SU-DHL-6 (cell line): ENCODE measurements around the gene SAV1.
"Not testable (repeated sequence)": the region's sequence is repeated elsewhere in the genome, so short reads cannot be mapped to it uniquely, and the experiment has no call there.

Experiments used
- EZH2phosphoT487 ChIP-seq: fragments of 200-600 bp; sonication (generic), shearing (Covaris generic); conservative IDR thresholded peaks from 2 replicates; pipeline ENCODE4 v1.6.1; 2018; ENCODE audit warnings: mild to moderate bottlenecking, antibody characterized with exemption, low read length, moderate library complexity, mixed read lengths
- TF ChIP-seq, protein P1 (sequence below): fragments of 200-600 bp; sonication (generic); IDR thresholded peaks from one replicate; pipeline ENCODE4 v1.5.1; 2017; ENCODE audit warnings: antibody characterized with exemption, mild to moderate bottlenecking, low read length, moderate library complexity; ENCODE audit not compliant: insufficient read depth, poor library complexity, severe bottlenecking

DNA sequence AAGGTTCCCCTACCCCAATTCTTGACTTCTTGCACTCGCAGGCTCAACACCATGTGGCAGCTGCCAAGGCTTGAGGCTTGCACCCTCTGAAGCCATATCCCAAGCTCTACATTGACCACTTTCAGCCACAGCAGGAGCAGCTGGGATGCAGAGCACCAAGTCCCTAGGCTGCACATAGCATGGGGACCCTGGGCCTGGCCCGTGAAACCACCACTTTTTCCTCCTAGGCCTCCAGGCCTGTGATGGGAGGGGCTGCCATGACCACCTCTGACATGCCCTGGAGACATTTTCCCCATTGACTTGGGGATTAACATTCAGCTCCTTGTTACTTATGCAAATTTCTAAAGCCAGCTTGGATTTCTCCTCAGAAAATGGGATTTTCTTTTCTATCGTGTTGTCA lies 26.2 kb upstream of the SAV1 start:
- not testable (repeated sequence) for TF ChIP-seq EZH2phosphoT487
- TF ChIP-seq, protein P1, sequence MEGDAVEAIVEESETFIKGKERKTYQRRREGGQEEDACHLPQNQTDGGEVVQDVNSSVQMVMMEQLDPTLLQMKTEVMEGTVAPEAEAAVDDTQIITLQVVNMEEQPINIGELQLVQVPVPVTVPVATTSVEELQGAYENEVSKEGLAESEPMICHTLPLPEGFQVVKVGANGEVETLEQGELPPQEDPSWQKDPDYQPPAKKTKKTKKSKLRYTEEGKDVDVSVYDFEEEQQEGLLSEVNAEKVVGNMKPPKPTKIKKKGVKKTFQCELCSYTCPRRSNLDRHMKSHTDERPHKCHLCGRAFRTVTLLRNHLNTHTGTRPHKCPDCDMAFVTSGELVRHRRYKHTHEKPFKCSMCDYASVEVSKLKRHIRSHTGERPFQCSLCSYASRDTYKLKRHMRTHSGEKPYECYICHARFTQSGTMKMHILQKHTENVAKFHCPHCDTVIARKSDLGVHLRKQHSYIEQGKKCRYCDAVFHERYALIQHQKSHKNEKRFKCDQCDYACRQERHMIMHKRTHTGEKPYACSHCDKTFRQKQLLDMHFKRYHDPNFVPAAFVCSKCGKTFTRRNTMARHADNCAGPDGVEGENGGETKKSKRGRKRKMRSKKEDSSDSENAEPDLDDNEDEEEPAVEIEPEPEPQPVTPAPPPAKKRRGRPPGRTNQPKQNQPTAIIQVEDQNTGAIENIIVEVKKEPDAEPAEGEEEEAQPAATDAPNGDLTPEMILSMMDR: not testable (repeated sequence)
